Measurements from ENCODE around the gene FIBP. TPM values are rescaled to one million over a fixed set of nuclear protein-coding genes. Genes with fewer than 3 reads are reported as not detected.

Gene FIBP
- total RNA-seq, 1 experiment from 2014 or later: 105 TPM

GRCh38 chr11:65880027-65880426 is 8.2 kb downstream of the FIBP start:
- Histone ChIP-seq H3K9me3 (ENCODE audit: insufficient read depth, low read depth) (no peaks in the 10 kb centered on the region), H4K20me1 (ENCODE audit: insufficient read depth) (no peaks in the 10 kb centered on the region), H2AFZ (no peak overlapping the region), H3K4me2 (no peak overlapping the region), H3K4me3 (no peak overlapping the region), H3K9me2 (ENCODE audit: insufficient read depth) (no peaks in the 10 kb centered on the region), H3K79me2 (ENCODE audit: low read depth) (no peaks in the 10 kb centered on the region; the same call in 1 of the 2 replicates), H3K4me1 (replicated peaks; ENCODE audit: insufficient read depth) (no peaks in the 10 kb centered on the region), H3F3A (ENCODE audit: insufficient read depth, low read depth) (peaks cover 6% of the 10 kb centered on the region; the same call in 1 of the 2 replicates), H3K27ac (no peak overlapping the region), H3K27me3 (ENCODE audit: insufficient read depth, low read depth) (no peaks in the 10 kb centered on the region), H3K36me3 (ENCODE audit: low read depth) (0 out of 2 replicates have a peak, but pooled peaks cover 11% of the 10 kb centered on the region)
- no peak for DNase-seq
- ChIA-PET POLR2A (ENCODE audit: unreplicated experiment) (interaction anchor here (0.6 kb wide), 1 partner anchor 40 kb away, joined by 4 read pairs; no protein-coding TSS in a partner anchor), CTCF (interaction anchor here (1.0 kb wide), 1 partner anchor 19 kb away, joined by 4 read pairs; no protein-coding TSS in a partner anchor)
- intact Hi-C loops (cut with micrococcal nuclease; ENCODE audit: unreplicated experiment): loop anchor here (10.0 kb wide), 1 partner anchor 185 kb away; no protein-coding TSS in a partner anchor
- BruUV-seq (replicated peaks): no TSS peak
- TF ChIP-seq EZH2 (IDR thresholded peaks at IDR 0.05; ENCODE audit: low read depth): no peak
- TF ChIP-seq CTCF (conservative IDR thresholded peaks at IDR 0.05): no peak

GRCh38 chr11:65879617-65880016 is 8.7 kb downstream of the FIBP start, which contains the start of gene CTSW:
Gene CTSW, plus strand, starts transcription at chr11:65879837. Its CDS starts 18 bp downstream, at chr11:65879855.
- ChIA-PET CTCF (no interaction called here), POLR2A (ENCODE audit: unreplicated experiment) (no interaction called here)
- no peak for DNase-seq
- no peak for TF ChIP-seq CTCF (conservative IDR thresholded peaks at IDR 0.05)
- no peak for TF ChIP-seq EZH2 (IDR thresholded peaks at IDR 0.05; ENCODE audit: low read depth)
- H3K27ac ChIP-seq: no peak within 1 kb of the TSS
- H3K36me3 ChIP-seq (ENCODE audit: low read depth): 0 out of 2 replicates have a peak, but pooled peaks cover 11% of the 10 kb centered on the region
- no TSS peak for BruUV-seq (replicated peaks)
- H3K4me1 ChIP-seq (replicated peaks; ENCODE audit: insufficient read depth): no peaks in the 10 kb centered on the region
- peaks cover 6% of the 10 kb centered on the region; the same call in 1 of the 2 replicates for H3F3A ChIP-seq (ENCODE audit: insufficient read depth, low read depth)
- no peaks in the 10 kb centered on the region; the same call in 1 of the 2 replicates for H3K79me2 ChIP-seq (ENCODE audit: low read depth)
- no peaks in the 10 kb centered on the region for H3K9me3 ChIP-seq (ENCODE audit: insufficient read depth, low read depth)
- intact Hi-C loops (cut with micrococcal nuclease; ENCODE audit: unreplicated experiment): loop anchor here (10.0 kb wide), 1 partner anchor 185 kb away; no protein-coding TSS in a partner anchor
- H3K4me2 ChIP-seq: no peak within 1 kb of the TSS
- no peaks in the 10 kb centered on the region for H3K9me2 ChIP-seq (ENCODE audit: insufficient read depth)
- H3K27me3 ChIP-seq (ENCODE audit: insufficient read depth, low read depth): no peaks in the 10 kb centered on the region
- H2AFZ ChIP-seq: no peak within 1 kb of the TSS
- H4K20me1 ChIP-seq (ENCODE audit: insufficient read depth): no peaks in the 10 kb centered on the region
- H3K4me3 ChIP-seq: no peak within 1 kb of the TSS

GRCh38 chr11:65873318-65874156 is 14.7 kb downstream of the FIBP start:
- no peaks in the 10 kb centered on the region for H3K36me3 ChIP-seq (ENCODE audit: low read depth)
- no TSS peak for BruUV-seq (replicated peaks)
- no peaks in the 10 kb centered on the region for H3K9me2 ChIP-seq (ENCODE audit: insufficient read depth)
- ChIA-PET CTCF (interaction anchor here (0.6 to 0.8 kb wide), 3 partner anchors 25 to 171 kb away, joined by 3 to 15 read pairs (median 3); no protein-coding TSS in a partner anchor), POLR2A (ENCODE audit: unreplicated experiment) (interaction anchor here (0.6 to 0.8 kb wide), 3 partner anchors 64 to 209 kb away, joined by 4 to 6 read pairs (median 4); no protein-coding TSS in a partner anchor)
- peaks cover 25% of the 10 kb centered on the region for H3F3A ChIP-seq (ENCODE audit: insufficient read depth, low read depth)
- no peak for TF ChIP-seq CTCF (conservative IDR thresholded peaks at IDR 0.05)
- no peak for TF ChIP-seq EZH2 (IDR thresholded peaks at IDR 0.05; ENCODE audit: low read depth)
- DNase-seq: peak; percentile 74 to 98
- no peaks in the 10 kb centered on the region for H4K20me1 ChIP-seq (ENCODE audit: insufficient read depth)
- peak overlapping the region; percentile 87 for H2AFZ ChIP-seq
- peak overlapping the region; percentile 61 for H3K4me3 ChIP-seq
- no peaks in the 10 kb centered on the region for H3K79me2 ChIP-seq (ENCODE audit: low read depth)
- no peaks in the 10 kb centered on the region for H3K9me3 ChIP-seq (ENCODE audit: insufficient read depth, low read depth)
- peaks cover 4% of the 10 kb centered on the region; the same call in 1 of the 2 replicates for H3K4me1 ChIP-seq (replicated peaks; ENCODE audit: insufficient read depth)
- intact Hi-C loops (cut with micrococcal nuclease; ENCODE audit: unreplicated experiment): no loop called here
- no peak overlapping the region for H3K27ac ChIP-seq
- H3K27me3 ChIP-seq (ENCODE audit: insufficient read depth, low read depth): no peaks in the 10 kb centered on the region
- H3K4me2 ChIP-seq: peak overlapping the region; percentile 78

All from PC-9 (cell line).